GM18508 (cell line): Measurements from ENCODE around the gene KIF26B.

Experiments used
- ATAC-seq: cut with Tn5 transposase; IDR thresholded peaks from one replicate; pipeline ENCODE4 v1.9.1; 2021; ENCODE audit warnings: moderate number of reproducible peaks; ENCODE audit not compliant: insufficient read depth, unreplicated experiment

The KIF26B gene

GRCh38 chr1:245437369-245438062 lies 282.7 kb downstream of the KIF26B start:
- no peak for ATAC-seq

GRCh38 chr1:245440922-245441321 lies 286.1 kb downstream of the KIF26B start:
- ATAC-seq = no peak

GRCh38 chr1:245441689-245442088 lies 286.9 kb downstream of the KIF26B start:
- no peak for ATAC-seq

- ATAC-seq = no peak
These were observed 289.5 kb downstream of the KIF26B start for GRCh38 chr1:245444147-245444828.

- no peak for ATAC-seq
These were observed 290.2 kb downstream of the KIF26B start for GRCh38 chr1:245444945-245445344.

- ATAC-seq = no peak
These were observed 293.7 kb downstream of the KIF26B start for GRCh38 chr1:245448531-245448930.

GRCh38 chr1:245448975-245449431 lies 294.2 kb downstream of the KIF26B start:
- ATAC-seq = no peak

GRCh38 chr1:245453541-245453940 lies 298.8 kb downstream of the KIF26B start:
- ATAC-seq = no peak

GRCh38 chr1:245454051-245454450 lies 299.3 kb downstream of the KIF26B start:
- no peak for ATAC-seq

- no peak for ATAC-seq
These were observed 302.8 kb downstream of the KIF26B start for GRCh38 chr1:245457562-245457961.

GRCh38 chr1:245458234-245458633 lies 303.4 kb downstream of the KIF26B start:
- ATAC-seq = no peak

GRCh38 chr1:245458761-245459174 lies 304.0 kb downstream of the KIF26B start:
- no peak for ATAC-seq

GRCh38 chr1:245459621-245460020 lies 304.8 kb downstream of the KIF26B start:
- no peak for ATAC-seq

GRCh38 chr1:245461681-245462080 lies 306.9 kb downstream of the KIF26B start:
- ATAC-seq = no peak

- ATAC-seq = no peak
These were observed 307.4 kb downstream of the KIF26B start for GRCh38 chr1:245462161-245462560.

- no peak for ATAC-seq
These were observed 308.8 kb downstream of the KIF26B start for GRCh38 chr1:245463392-245464165.

GRCh38 chr1:245464290-245464689 lies 309.5 kb downstream of the KIF26B start:
- no peak for ATAC-seq

GRCh38 chr1:245465666-245466065 lies 310.9 kb downstream of the KIF26B start:
- ATAC-seq = no peak

- ATAC-seq = no peak
These were observed 311.5 kb downstream of the KIF26B start for GRCh38 chr1:245466261-245466660.

- ATAC-seq = no peak
These were observed 313.0 kb downstream of the KIF26B start for GRCh38 chr1:245467804-245468203.

GRCh38 chr1:245469006-245469405 lies 314.2 kb downstream of the KIF26B start:
- ATAC-seq = no peak
